H7 (cell line): Measurements from ENCODE around the gene CHMP1A. TPM values are rescaled to one million over a fixed set of nuclear protein-coding genes. Genes with fewer than 3 reads are reported as not detected.
"Not testable (repeated sequence)": the region's sequence is repeated elsewhere in the genome, so short reads cannot be mapped to it uniquely, and the experiment has no call there.

Experiments
- DNase-seq: peaks from one replicate; pipeline ENCODE4 v3.0.0; 2012
- H3K27me3 ChIP-seq: 2 replicates; pipeline ENCODE4 v1.6.0; 2011; ENCODE audit warnings: mild to moderate bottlenecking, low read length; ENCODE audit not compliant: control insufficient read depth, insufficient read depth
- H3K36me3 ChIP-seq: replicated peaks from 2 replicates; pipeline ENCODE4 v1.5.1; 2011; ENCODE audit warnings: low read length; ENCODE audit not compliant: control insufficient read depth, insufficient read depth
- H3K4me3 ChIP-seq: 2 replicates; pipeline ENCODE4 v1.5.1; 2011; ENCODE audit warnings: low read depth, mild to moderate bottlenecking, control low read depth, low read length, moderate library complexity; ENCODE audit not compliant: insufficient read depth
- total RNA-seq: library from RNA; depleted of rRNA; stranded (reverse); fragments of >200 nt; shearing (Covaris generic); gene quantifications from 2 replicates; pipeline ENCODE4 v1.2.3, GENCODE V29; 2014

The CHMP1A gene
- total RNA-seq, 1 experiment from 2014 or later = 85.2 TPM

DNA sequence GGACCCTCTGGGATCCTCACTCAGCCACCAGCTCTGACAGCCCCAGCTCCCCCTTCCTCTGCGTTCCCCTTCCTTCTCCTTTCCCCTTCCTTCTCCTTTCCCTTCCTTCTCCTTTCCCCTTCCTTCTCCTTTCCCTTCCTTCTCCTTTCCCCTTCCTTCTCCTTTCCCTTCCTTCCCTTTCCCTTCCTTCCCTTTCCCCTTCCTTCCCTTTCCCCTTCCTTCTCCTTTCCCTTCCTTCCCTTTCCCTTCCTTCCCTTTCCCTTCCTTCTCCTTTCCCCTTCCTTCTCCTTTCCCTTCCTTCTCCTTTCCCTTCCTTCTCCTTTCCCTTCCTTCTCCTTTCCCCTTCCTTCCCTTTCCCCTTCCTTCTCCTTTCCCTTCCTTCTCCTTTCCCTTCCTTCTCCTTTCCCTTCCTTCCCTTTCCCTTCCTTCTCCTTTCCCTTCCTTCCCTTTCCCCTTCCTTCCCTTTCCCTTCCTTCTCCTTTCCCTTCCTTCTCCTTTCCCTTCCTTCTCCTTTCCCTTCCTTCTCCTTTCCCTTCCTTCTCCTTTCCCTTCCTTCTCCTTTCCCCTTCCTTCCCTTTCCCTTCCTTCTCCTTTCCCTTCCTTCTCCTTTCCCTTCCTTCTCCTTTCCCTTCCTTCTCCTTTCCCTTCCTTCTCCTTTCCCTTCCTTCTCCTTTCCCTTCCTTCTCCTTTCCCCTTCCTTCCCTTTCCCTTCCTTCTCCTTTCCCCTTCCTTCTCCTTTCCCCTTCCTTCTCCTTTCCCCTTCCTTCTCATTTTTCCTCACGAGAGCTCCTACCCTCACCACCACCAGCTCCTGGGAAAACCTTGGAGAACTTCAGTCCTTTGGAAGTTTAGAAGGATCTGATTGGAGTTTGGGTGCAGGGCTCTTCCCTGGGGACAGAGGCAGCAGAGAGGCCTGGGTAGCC is 22.8 kb downstream of the CHMP1A start:
- DNase-seq, H3K4me3 ChIP-seq, H3K27me3 ChIP-seq, H3K36me3 ChIP-seq: not testable (repeated sequence)

- Histone ChIP-seq H3K36me3 (no peaks in the 10 kb centered on the region), H3K27me3 (no peaks in the 10 kb centered on the region; the same call in 1 of the 2 replicates), H3K4me3 (no peak overlapping the region)
- no peak for DNase-seq
Measured at GRCh38 chr16:89633064-89633631, 24.4 kb downstream of the CHMP1A start.

GRCh38 chr16:89629827-89630610 is 27.5 kb downstream of the CHMP1A start:
- no peaks in the 10 kb centered on the region for H3K36me3 ChIP-seq
- no peak for DNase-seq
- H3K4me3 ChIP-seq = no peak overlapping the region
- no peaks in the 10 kb centered on the region; the same call in 1 of the 2 replicates for H3K27me3 ChIP-seq

DNA sequence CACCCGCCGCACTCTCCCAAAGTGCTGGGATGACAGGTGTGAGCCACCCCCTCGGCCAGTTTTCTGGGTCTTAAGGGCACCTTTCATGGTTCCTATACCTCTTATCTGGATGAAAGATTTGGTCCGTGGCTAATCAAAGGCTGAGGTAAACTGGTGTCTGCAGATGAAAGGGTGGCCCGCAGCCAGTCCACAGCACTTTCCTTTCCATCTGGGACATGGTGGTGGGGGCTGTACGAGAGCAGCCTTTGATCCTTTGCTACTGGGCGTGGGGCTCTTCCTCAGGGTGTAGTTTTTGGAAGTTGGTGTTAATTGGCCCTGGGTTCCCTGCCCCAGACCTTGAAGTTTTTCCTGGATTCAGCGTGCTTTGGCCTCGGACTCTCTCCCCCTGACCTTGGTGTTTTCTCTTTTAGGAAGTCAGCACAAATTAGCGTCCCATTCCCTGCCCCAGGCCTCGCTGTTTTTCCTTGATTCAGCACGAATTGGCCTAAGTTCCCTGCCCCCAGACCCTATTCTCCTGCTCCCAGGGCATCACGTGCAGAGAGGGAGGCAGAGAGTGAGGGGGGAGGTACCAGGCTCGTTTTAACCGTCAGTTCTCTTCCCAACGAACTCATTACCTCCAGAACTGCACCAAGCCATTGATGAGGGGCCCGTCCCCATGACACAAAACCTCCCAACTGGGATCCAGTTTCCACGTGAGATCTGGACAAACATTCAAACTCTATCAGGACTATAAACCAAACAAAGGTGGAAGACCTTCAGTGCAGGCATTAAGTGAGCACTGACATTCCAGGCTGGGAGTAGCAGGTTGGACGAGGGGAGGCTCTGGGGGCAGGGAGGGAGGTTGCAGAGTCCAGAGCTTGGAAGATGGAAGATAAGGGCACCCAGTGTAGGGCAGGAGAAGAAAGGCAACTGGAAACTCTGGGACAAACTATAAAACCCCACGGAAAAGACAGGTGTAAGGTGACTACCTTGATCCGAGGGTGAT is 32.4 kb downstream of the CHMP1A start:
- Histone ChIP-seq H3K36me3 (no peaks in the 10 kb centered on the region), H3K4me3 (no peak overlapping the region), H3K27me3 (peaks cover 6% of the 10 kb centered on the region)
- no peak for DNase-seq

DNA sequence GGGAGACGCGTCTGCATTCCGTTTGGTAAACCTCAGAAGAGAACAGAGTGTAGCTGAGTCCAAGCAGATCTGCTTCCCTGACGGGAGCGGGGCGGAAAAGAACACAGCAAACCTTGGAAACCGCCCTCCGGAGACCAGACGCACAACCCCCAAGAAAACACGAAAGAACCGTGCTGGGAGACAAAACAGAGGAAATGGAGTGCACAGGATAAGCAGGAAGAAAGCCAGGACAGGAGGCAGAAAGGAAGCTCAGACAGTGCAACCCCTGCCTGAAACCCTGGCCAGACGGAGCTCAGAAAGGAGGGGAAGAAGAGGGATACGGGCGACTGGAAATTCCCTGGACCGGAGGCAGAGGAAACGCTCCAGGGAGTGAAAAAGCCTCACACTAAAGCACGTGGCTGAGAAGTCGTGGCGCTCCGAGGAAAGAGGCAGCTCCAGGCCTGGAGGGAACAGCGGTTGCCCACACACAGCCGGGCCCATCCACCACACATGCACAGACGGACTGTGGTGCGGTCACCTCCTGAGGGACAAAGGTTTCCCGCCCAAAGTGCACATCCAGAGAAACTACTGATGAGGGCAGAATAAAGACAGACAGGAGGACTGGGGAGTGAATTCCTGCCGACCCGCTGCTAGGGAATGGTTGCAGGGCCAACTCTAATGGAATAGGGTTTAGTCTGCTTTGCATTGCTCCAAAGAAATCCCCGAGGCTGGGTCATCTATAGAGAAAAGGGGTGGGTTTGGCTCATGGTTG is 33.8 kb downstream of the CHMP1A start:
- Histone ChIP-seq H3K27me3 (peaks cover 6% of the 10 kb centered on the region), H3K36me3 (no peaks in the 10 kb centered on the region), H3K4me3 (no peak overlapping the region)
- DNase-seq = peak; percentile 76

- H3K36me3 ChIP-seq = no peaks in the 10 kb centered on the region
- H3K4me3 ChIP-seq = no peak overlapping the region
- DNase-seq = no peak
- peaks cover 6% of the 10 kb centered on the region for H3K27me3 ChIP-seq
Measured at GRCh38 chr16:89621698-89622409, 35.7 kb downstream of the CHMP1A start.

DNA sequence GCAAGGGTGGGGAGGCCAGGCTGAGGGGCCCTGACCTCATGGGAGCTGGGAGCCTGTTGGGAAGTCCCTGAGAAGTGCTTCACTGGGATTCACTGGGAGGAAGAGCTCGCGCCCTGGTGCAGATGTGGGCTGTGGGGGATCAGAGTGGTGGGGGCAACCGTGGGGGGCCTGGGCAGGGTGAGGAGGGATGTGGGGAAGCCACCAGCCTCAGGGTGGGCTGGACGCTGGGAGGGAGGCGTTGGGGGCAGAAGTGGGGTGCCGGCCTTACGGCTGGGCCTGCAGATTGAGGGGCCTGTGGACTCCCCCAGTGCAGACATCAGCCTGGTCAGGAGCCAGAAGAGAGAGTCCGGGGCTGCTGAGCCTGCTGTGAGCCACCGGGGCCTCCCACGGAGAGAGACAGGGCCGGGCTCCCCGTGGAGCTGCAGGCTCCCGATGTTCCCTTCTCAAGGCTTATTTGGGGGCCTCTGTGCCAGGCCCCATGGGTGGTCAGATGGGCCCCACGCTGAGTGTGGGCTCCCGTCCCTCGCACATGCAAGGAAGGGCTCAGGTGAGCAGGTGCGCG is 36.3 kb downstream of the CHMP1A start:
- no peaks in the 10 kb centered on the region for H3K36me3 ChIP-seq
- no peak overlapping the region for H3K4me3 ChIP-seq
- H3K27me3 ChIP-seq = peaks cover 6% of the 10 kb centered on the region
- no peak for DNase-seq

- no peaks in the 10 kb centered on the region for H3K36me3 ChIP-seq
- no peak overlapping the region for H3K4me3 ChIP-seq
- H3K27me3 ChIP-seq = peaks cover 6% of the 10 kb centered on the region
- DNase-seq = peak; percentile 56
Measured at GRCh38 chr16:89620406-89620841, 37.1 kb downstream of the CHMP1A start.

GRCh38 chr16:89619840-89620239 is 37.7 kb downstream of the CHMP1A start:
- H3K27me3 ChIP-seq = peaks cover 6% of the 10 kb centered on the region
- H3K4me3 ChIP-seq = no peak overlapping the region
- peak; percentile 73 for DNase-seq
- H3K36me3 ChIP-seq = no peaks in the 10 kb centered on the region

GRCh38 chr16:89618109-89618998 is 39.2 kb downstream of the CHMP1A start:
- no peaks in the 10 kb centered on the region; the same call in 1 of the 2 replicates for H3K27me3 ChIP-seq
- DNase-seq = no peak
- no peaks in the 10 kb centered on the region for H3K36me3 ChIP-seq
- no peak overlapping the region for H3K4me3 ChIP-seq

DNA sequence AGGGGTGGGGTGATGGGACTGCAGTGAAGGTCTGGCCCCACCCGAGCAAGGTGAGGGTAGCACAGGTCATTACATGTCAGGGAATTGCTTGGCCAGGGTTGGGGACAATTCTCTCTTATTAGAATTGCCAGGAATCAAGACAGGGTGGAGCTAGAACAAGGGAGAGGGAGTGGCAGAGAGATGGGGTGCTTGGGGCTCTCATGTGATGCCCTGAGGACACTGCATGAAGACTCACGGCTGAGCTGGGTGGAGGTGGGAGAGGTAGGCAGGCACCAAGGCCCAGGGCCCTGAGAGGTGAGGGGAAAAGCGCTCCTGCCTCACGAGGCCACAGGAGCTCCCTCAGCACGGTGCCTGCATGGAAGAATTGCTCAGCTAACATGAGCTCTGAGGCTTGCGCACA is 40.5 kb downstream of the CHMP1A start:
- Histone ChIP-seq H3K27me3 (no peaks in the 10 kb centered on the region), H3K4me3 (no peak overlapping the region), H3K36me3 (no peaks in the 10 kb centered on the region)
- DNase-seq = no peak

DNA sequence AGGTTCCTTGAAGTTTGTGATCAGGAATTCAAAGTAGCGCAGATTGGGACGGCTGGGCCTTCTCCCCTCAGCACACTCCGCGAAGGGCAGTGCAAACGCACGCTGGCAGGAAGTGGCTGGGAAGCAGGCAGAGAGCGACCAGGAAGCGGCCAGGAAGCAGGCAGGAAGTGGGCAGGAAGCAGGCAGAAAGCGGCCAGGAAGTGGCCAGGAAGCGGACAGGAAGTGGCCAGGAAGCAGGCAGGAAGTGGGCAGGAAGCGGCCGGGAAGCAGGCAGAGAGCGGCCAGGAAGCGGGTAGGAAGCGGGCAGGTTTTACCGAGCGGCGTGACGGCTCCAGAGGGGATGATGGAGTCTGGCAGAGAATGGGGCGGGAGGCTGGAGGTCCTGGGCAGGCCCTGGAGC is 40.9 kb downstream of the CHMP1A start:
- DNase-seq = no peak
- H3K36me3 ChIP-seq = no peaks in the 10 kb centered on the region
- H3K27me3 ChIP-seq = no peaks in the 10 kb centered on the region
- H3K4me3 ChIP-seq = no peak overlapping the region
